Gastrocnemius medialis (tissue), 4 donors: ENCODE measurements around the gene PAPOLA. TPM values are rescaled to one million over a fixed set of nuclear protein-coding genes. Genes with fewer than 3 reads are reported as not detected.

Source experiments
- ATAC-seq, 2 donors: fragments of 150-250 bp; one replicate each; pipeline ENCODE4 v1.9.1; 2016
- DNase-seq, 2 donors: peaks; one replicate each; pipeline ENCODE4 v3.0.0-alpha.2; 2019
- H3K27ac ChIP-seq, 4 donors: fragments of 200-600 bp; sonication (generic); 1 replicate in 1 of 4; 2 replicates in 3 of 4; pipeline ENCODE4 v1.5.1; 2016 to 2018; ENCODE audit warnings: mild to moderate bottlenecking in 2 of 4, moderate library complexity in 1 of 4
- H3K27me3 ChIP-seq, 3 donors: fragments of 200-600 bp; sonication (generic) in 2 of 3; 1 replicate in 1 of 3; 2 replicates in 2 of 3; pipeline versions ENCODE4 v1.5.1 to v1.6.0; 2016 to 2019; ENCODE audit warnings: mild to moderate bottlenecking in 1 of 3, moderate library complexity in 1 of 3
- H3K36me3 ChIP-seq, 2 donors: fragments of 200-600 bp; sonication (generic) in 1 of 2; one replicate each; pipeline ENCODE4 v1.5.1; 2017 to 2018
- H3K4me1 ChIP-seq, 2 donors: fragments of 200-600 bp; sonication (generic) in 1 of 2; one replicate each; pipeline ENCODE4 v1.5.1; 2016 to 2017; ENCODE audit warnings: mild to moderate bottlenecking in 2 of 2
- H3K4me3 ChIP-seq, 4 donors: fragments of 200-600 bp; sonication (generic) in 3 of 4; 1 replicate in 1 of 4; 2 replicates in 3 of 4; pipeline ENCODE4 v1.5.1; 2016 to 2019; ENCODE audit warnings: mild to moderate bottlenecking in 2 of 4
- H3K9me3 ChIP-seq, 3 donors: fragments of 200-600 bp; sonication (generic) in 2 of 3; 1 replicate in 1 of 3; 2 replicates in 2 of 3; pipeline ENCODE4 v1.5.1; 2016 to 2019
- POLR2A ChIP-seq, 2 donors: fragments of 450-650 bp; IDR thresholded peaks; one replicate each; pipeline ENCODE4 v1.6.1; 2017; ENCODE audit warnings: antibody characterized with exemption in 2 of 2, mild to moderate bottlenecking in 2 of 2, moderate library complexity in 2 of 2
- in situ Hi-C, 4 donors: fragments of 200-750 bp; cut with MboI; loops; one replicate each; pipeline versions ENCODE4 v1.15.0 to v1.8.0; 2017; ENCODE audit warnings: low sequenced_read_pairs in 4 of 4
- intact Hi-C: fragments of 100-400 bp; cut with DNase I; formaldehyde crosslinking; loops from one replicate; pipeline ENCODE4 v1.15.1; 2023; ENCODE audit warnings: low total_unique reads
- total RNA-seq, 4 donors: library from RNA; depleted of rRNA; stranded (reverse); fragments of >200 nt; gene quantifications; one replicate each; pipeline versions ENCODE4 v1.1.0 to v1.2.3, GENCODE V29; 2016
- TF ChIP-seq, protein P1 (sequence below), 5 experiments: fragments of 450-650 bp in 3 of 5; fragments of 200-600 bp in 2 of 5; sonication (generic) in 2 of 5; IDR thresholded peaks in 4 of 5; conservative IDR thresholded peaks in 1 of 5; 1 replicate in 4 of 5; 2 replicates in 1 of 5; pipeline ENCODE4 v1.5.1; 2016 to 2019; ENCODE audit warnings: antibody characterized with exemption in 5 of 5, mild to moderate bottlenecking in 3 of 5, moderate library complexity in 3 of 5

The PAPOLA gene
- total RNA-seq, 4 donors from 2014 or later: 41.5 to 66.4 (median 50.7) TPM

DNA sequence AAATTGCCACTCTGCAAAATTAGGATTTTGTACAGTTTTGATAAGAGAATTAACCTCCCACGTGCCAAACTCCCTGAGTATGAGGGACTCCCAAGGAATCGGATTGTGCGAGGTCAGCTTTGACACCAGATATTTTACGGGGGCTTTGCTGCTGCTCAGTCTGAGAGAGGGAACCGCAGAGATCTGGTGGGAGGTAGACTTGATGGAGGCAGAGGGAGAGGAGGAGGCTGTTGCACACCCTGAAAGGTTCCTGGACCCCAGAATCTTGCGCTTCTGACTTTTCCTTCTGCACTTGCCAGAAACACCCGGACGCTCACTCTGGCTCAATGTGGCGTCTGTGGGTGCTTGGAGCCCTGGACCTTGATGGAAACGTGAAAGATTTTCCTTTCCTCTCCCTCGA is 83.9 kb downstream of the PAPOLA start:
- Histone ChIP-seq H3K36me3 (no peaks in the 10 kb centered on the region), H3K9me3 (no peaks in the 10 kb centered on the region), H3K27me3 (peaks cover 6 to 26% (median 7%) of the 10 kb centered on the region in 3 donors), H3K4me3 (no peak overlapping the region), H3K27ac (no peak overlapping the region), H3K4me1 (peaks cover 0 to 3% of the 10 kb centered on the region in 2 donors)
- no peak for TF ChIP-seq POLR2A (IDR thresholded peaks at IDR 0.05)
- TF ChIP-seq, protein P1, sequence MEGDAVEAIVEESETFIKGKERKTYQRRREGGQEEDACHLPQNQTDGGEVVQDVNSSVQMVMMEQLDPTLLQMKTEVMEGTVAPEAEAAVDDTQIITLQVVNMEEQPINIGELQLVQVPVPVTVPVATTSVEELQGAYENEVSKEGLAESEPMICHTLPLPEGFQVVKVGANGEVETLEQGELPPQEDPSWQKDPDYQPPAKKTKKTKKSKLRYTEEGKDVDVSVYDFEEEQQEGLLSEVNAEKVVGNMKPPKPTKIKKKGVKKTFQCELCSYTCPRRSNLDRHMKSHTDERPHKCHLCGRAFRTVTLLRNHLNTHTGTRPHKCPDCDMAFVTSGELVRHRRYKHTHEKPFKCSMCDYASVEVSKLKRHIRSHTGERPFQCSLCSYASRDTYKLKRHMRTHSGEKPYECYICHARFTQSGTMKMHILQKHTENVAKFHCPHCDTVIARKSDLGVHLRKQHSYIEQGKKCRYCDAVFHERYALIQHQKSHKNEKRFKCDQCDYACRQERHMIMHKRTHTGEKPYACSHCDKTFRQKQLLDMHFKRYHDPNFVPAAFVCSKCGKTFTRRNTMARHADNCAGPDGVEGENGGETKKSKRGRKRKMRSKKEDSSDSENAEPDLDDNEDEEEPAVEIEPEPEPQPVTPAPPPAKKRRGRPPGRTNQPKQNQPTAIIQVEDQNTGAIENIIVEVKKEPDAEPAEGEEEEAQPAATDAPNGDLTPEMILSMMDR (IDR thresholded peaks at IDR 0.05 in 4 of 5, conservative IDR thresholded peaks at IDR 0.05 in 1 of 5): no peak
- no peak for ATAC-seq
- in situ Hi-C loops (no loop called here), intact Hi-C loops (no loop called here)
- no peak for DNase-seq

DNA sequence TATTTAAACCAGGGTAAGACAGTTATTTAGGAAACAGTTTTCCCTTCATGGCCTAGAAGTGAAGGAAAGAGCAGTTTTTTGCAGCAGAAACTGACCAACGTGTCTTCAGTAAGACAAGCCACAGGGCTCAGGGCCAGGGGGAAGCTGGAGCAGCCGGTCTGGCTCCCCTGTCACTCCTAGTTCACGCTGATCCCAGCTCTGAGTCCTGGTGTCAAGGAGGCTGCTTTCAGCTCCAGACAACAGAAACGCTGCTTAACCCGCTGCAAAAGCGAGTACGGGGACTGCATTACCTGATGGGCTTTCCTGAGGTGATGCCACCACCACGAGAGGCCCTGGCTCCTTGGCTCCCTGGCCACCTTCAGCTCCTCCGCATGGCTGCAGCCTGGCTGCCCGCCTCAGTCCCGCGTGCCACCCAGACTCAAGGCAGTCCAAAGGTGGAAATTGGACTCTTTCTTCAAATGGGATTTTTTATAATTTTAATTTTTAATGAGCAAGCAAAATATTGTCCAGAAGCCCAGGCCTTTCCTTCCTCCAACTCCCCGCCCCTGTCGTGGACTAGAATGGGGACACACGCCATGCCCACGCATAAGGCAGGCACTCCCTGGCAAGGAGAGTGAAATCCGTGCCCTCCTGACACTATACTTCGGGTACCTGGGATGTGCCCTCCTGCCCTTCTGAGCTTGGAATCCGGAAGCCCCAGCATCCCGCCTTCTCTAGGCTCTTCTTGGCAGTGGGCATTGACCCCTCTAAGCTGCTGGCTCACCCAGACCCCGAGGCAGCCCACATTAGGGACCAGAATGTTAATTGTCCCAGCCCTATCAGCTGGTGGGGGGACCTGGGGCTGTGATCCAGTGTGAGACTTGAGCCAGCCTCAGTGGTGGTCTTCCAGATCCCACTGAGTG is 85.0 kb downstream of the PAPOLA start:
- H3K27ac ChIP-seq: no peak overlapping the region
- DNase-seq: no peak
- intact Hi-C loops (no loop called here), in situ Hi-C loops (no loop called here)
- H3K4me1 ChIP-seq: peaks cover 0 to 3% of the 10 kb centered on the region in 2 donors
- no peaks in the 10 kb centered on the region for H3K36me3 ChIP-seq
- no peaks in the 10 kb centered on the region for H3K9me3 ChIP-seq
- no peak overlapping the region for H3K4me3 ChIP-seq
- no peak for ATAC-seq
- H3K27me3 ChIP-seq: peaks cover 6 to 30% (median 9%) of the 10 kb centered on the region in 3 donors
- TF ChIP-seq, protein P1 (IDR thresholded peaks at IDR 0.05 in 4 of 5, conservative IDR thresholded peaks at IDR 0.05 in 1 of 5): no peak
- no peak for TF ChIP-seq POLR2A (IDR thresholded peaks at IDR 0.05)

DNA sequence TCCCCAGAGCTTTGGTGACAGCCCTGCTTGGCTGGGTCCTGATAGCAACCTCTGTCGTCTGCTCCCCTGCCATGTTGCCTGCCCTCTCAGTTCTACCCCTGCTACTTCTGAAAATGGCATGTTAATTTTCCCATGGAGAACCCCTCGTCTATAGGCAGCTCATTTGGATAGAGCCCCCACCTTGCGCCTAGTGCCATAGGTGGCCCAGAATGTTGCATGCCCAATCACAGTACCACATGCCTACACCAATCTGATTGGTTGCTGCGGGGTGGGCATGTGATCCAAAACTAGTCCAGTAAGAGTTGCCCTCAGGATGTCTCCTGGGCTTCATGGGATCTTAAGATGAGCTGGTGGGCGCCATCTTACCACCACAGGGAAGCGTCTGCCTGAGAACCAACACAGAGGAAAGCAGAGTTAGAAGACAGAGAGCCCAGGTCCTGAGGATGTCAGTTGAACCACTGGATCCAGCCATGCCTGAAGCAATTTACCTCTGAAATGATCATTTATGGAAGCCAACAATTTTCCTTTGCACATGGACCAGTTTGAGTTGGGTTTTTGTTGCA is 85.7 kb downstream of the PAPOLA start:
- Histone ChIP-seq H3K9me3 (no peaks in the 10 kb centered on the region), H3K27me3 (peaks cover 12 to 37% (median 16%) of the 10 kb centered on the region in 3 donors), H3K4me1 (peaks cover 0 to 3% of the 10 kb centered on the region in 2 donors), H3K36me3 (no peaks in the 10 kb centered on the region), H3K27ac (no peak overlapping the region), H3K4me3 (no peak overlapping the region)
- TF ChIP-seq, protein P1 (IDR thresholded peaks at IDR 0.05 in 4 of 5, conservative IDR thresholded peaks at IDR 0.05 in 1 of 5): no peak
- no peak for TF ChIP-seq POLR2A (IDR thresholded peaks at IDR 0.05)
- intact Hi-C loops: no loop called here
- no peak for DNase-seq
- in situ Hi-C loops: no loop called here
- no peak for ATAC-seq

DNA sequence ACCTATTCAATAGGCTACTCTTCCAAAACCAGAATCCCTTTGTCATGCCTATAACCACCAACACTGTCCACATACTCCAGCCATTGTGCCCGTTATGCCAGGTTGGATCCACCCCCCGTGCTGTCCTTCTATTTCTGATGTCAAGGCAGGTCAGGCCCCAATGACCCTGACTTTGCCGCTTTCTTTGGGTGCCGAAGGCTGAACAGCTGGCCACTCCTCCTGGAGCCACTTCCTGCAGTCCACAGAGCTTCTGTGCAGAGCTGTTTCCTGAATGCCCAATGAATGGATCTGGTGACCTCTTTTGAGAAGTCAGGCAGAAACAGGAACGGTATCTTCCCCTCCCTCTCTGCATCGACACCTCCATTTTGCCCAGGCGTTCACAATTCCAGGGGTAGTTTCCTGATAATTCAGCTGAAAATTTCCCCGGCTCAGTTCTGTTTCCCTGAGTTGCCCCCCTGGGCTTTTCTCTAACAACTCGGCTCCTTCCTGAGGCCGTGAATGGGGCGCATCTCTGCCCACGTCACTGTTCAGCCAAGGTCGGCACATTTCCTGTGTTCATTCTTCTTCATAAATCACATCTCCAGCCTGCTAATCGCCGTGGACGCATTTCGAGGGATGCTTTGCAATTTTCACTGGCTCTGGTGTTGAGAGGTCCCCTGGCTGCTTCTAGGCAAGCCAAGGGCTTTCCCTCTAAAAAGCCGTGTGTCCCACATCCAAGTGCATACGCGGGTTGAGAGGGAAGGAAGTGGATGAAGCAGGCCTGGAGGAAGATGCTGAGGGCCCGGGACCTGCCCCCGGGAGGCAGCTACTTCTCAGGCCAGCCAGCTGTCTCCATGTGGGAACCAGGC is 86.5 kb downstream of the PAPOLA start:
- Histone ChIP-seq H3K4me1 (peaks cover 0 to 3% of the 10 kb centered on the region in 2 donors), H3K36me3 (no peaks in the 10 kb centered on the region), H3K9me3 (no peaks in the 10 kb centered on the region), H3K27ac (no peak overlapping the region), H3K27me3 (peaks cover 20 to 44% (median 23%) of the 10 kb centered on the region in 3 donors), H3K4me3 (no peak overlapping the region)
- no peak for DNase-seq
- intact Hi-C loops: no loop called here
- in situ Hi-C loops: no loop called here
- TF ChIP-seq POLR2A (IDR thresholded peaks at IDR 0.05): no peak
- TF ChIP-seq, protein P1 (IDR thresholded peaks at IDR 0.05 in 4 of 5, conservative IDR thresholded peaks at IDR 0.05 in 1 of 5): no peak
- ATAC-seq: no peak
